Astrocyte (in vitro differentiated cells and primary cell): ENCODE results near the gene EPS8. TPM values are rescaled to one million over a fixed set of nuclear protein-coding genes. Genes with fewer than 3 reads are reported as not detected.

Experiments used
- DNase-seq: peaks from one replicate; pipeline ENCODE4 v3.0.0-alpha.2; 2010; ENCODE audit warnings: low read depth
- FAIRE-seq: peaks from 2 replicates; lab custom pipeline; 2011; peaks lifted over from hg19 to GRCh38; lab: Jason Lieb, UNC
- H2AFZ ChIP-seq: 2 replicates; pipeline ENCODE4 v1.6.0; 2012; ENCODE audit warnings: low read depth, low read length, inconsistent platforms
- H3K27ac ChIP-seq: 2 replicates; pipeline ENCODE4 v1.5.1; 2011; ENCODE audit warnings: low read depth, low read length, inconsistent platforms
- H3K27me3 ChIP-seq: 2 replicates; pipeline ENCODE4 v1.6.0; 2011; ENCODE audit warnings: low read length, inconsistent platforms; ENCODE audit not compliant: insufficient read depth
- H3K36me3 ChIP-seq: 2 replicates; pipeline ENCODE4 v1.5.1; 2011; ENCODE audit warnings: low read length, inconsistent platforms; ENCODE audit not compliant: insufficient read depth
- H3K4me1 ChIP-seq: 2 replicates; pipeline ENCODE4 v1.5.1; 2011; ENCODE audit warnings: low read length, inconsistent platforms; ENCODE audit not compliant: insufficient read depth
- H3K4me2 ChIP-seq: 2 replicates; pipeline ENCODE4 v1.6.0; 2012; ENCODE audit warnings: low read length, inconsistent platforms
- H3K4me3 ChIP-seq: 2 replicates; pipeline ENCODE4 v1.5.1; 2011; ENCODE audit warnings: low read depth, mild to moderate bottlenecking, low read length, inconsistent platforms; ENCODE audit not compliant: insufficient read depth
- H3K79me2 ChIP-seq: 2 replicates; pipeline ENCODE4 v1.6.0; 2012; ENCODE audit warnings: mild to moderate bottlenecking, low read length, inconsistent platforms; ENCODE audit not compliant: insufficient read depth
- H3K9ac ChIP-seq: 2 replicates; pipeline ENCODE4 v1.6.0; 2012; ENCODE audit warnings: mild to moderate bottlenecking, low read length, inconsistent platforms
- H3K9me3 ChIP-seq: 2 replicates; pipeline ENCODE4 v1.5.1; 2012; ENCODE audit warnings: low read depth, mild to moderate bottlenecking, low read length, inconsistent platforms; ENCODE audit not compliant: insufficient read depth
- H4K20me1 ChIP-seq: 2 replicates; pipeline ENCODE4 v1.6.0; 2012; ENCODE audit warnings: low read length, inconsistent platforms; ENCODE audit not compliant: insufficient read depth
- H3K27ac Mint-ChIP-seq: one replicate; pipeline ENCODE4 v1.8.0; 2021; ENCODE audit warnings: mild to moderate bottlenecking, mixed read lengths; ENCODE audit not compliant: unreplicated experiment
- H3K27me3 Mint-ChIP-seq: one replicate; pipeline ENCODE4 v1.8.0; 2021; ENCODE audit warnings: low read depth, mixed read lengths; ENCODE audit not compliant: unreplicated experiment
- H3K36me3 Mint-ChIP-seq: one replicate; pipeline ENCODE4 v1.8.0; 2021; ENCODE audit warnings: low read depth, mixed read lengths; ENCODE audit not compliant: unreplicated experiment
- H3K4me1 Mint-ChIP-seq: one replicate; pipeline ENCODE4 v1.8.0; 2021; ENCODE audit warnings: low read depth, mixed read lengths; ENCODE audit not compliant: unreplicated experiment
- H3K4me3 Mint-ChIP-seq: one replicate; pipeline ENCODE4 v1.8.0; 2021; ENCODE audit warnings: mild to moderate bottlenecking, moderate library complexity, mixed read lengths; ENCODE audit not compliant: unreplicated experiment
- H3K9me3 Mint-ChIP-seq: one replicate; pipeline ENCODE4 v1.8.0; 2021; ENCODE audit warnings: mild to moderate bottlenecking, mixed read lengths; ENCODE audit not compliant: unreplicated experiment
- CTCF ChIP-seq: IDR thresholded peaks from 2 replicates; pipeline ENCODE4 v1.5.1; 2011; ENCODE audit warnings: low read depth, mild to moderate bottlenecking, inconsistent platforms, low read length, moderate library complexity; ENCODE audit not compliant: insufficient read depth
- EZH2 ChIP-seq: IDR thresholded peaks from 2 replicates; pipeline ENCODE4 v1.6.1; 2012; ENCODE audit warnings: mild to moderate bottlenecking, low read length, inconsistent platforms; ENCODE audit not compliant: insufficient read depth
- total RNA-seq: library from RNA; stranded (reverse); gene quantifications from 2 replicates; pipeline ENCODE4 v1.2.1, GENCODE V29; 2021

The EPS8 gene
- total RNA-seq, 1 donor from 2014 or later = 31.8 TPM

DNA sequence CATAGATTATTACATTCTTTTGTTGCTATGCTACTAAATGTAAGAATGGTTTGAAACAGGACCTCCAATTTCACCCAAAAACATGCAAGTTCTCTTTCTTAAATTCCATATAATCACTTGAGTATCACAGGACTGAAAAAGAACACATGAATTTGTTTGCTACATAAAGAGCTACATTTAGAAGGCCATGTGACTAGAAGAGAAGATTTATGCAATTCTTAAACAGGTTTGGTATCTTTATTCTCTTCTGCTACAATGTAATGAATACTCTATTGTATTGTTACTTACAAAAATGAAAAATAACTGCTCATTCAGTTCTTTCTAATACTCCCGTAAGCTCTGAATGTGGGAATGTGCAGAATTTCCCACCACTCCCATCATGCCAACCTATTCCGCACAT, 9.3 kb downstream of the EPS8 start:
- H3K27me3 ChIP-seq = no peaks in the 10 kb centered on the region
- H3K4me2 ChIP-seq = peak overlapping the region; percentile 83
- H3K36me3 ChIP-seq = no peaks in the 10 kb centered on the region
- no peaks in the 10 kb centered on the region for H3K9me3 ChIP-seq
- peaks cover 54% of the 10 kb centered on the region for H3K4me1 ChIP-seq
- H3K79me2 ChIP-seq = peaks cover 93% of the 10 kb centered on the region
- H3K4me1 Mint-ChIP-seq = peaks cover 40% of the 10 kb centered on the region
- H4K20me1 ChIP-seq = no peaks in the 10 kb centered on the region
- H3K27ac ChIP-seq = peak overlapping the region; percentile 91
- peaks cover 6% of the 10 kb centered on the region for H3K36me3 Mint-ChIP-seq
- H3K4me3 Mint-ChIP-seq = no peak overlapping the region
- H3K9me3 Mint-ChIP-seq = no peaks in the 10 kb centered on the region
- TF ChIP-seq CTCF (no peak), EZH2 (no peak)
- H3K4me3 ChIP-seq = peak overlapping the region; percentile 27
- H3K27ac Mint-ChIP-seq = peak overlapping the region; percentile 66
- FAIRE-seq (peak; percentile 45), DNase-seq (no peak)
- no peak overlapping the region for H2AFZ ChIP-seq
- H3K27me3 Mint-ChIP-seq = no peaks in the 10 kb centered on the region
- peak overlapping the region; percentile 78 for H3K9ac ChIP-seq

- Mint-ChIP-seq H3K36me3 (peaks cover 2% of the 10 kb centered on the region), H3K4me1 (peaks cover 37% of the 10 kb centered on the region), H3K9me3 (no peaks in the 10 kb centered on the region), H3K27me3 (no peaks in the 10 kb centered on the region), H3K4me3 (no peak overlapping the region), H3K27ac (no peak overlapping the region)
- Histone ChIP-seq H3K4me1 (peaks cover 51% of the 10 kb centered on the region), H3K27ac (peak overlapping the region; percentile 47), H3K9ac (peak overlapping the region; percentile 25), H3K4me2 (peak overlapping the region; percentile 40), H3K4me3 (no peak overlapping the region), H2AFZ (no peak overlapping the region), H3K36me3 (no peaks in the 10 kb centered on the region), H3K9me3 (no peaks in the 10 kb centered on the region), H3K27me3 (no peaks in the 10 kb centered on the region), H3K79me2 (peaks cover 92% of the 10 kb centered on the region), H4K20me1 (no peaks in the 10 kb centered on the region)
- TF ChIP-seq CTCF (no peak), EZH2 (no peak)
- FAIRE-seq (peak; percentile 56), DNase-seq (peak; percentile 84)
These were observed 11.1 kb downstream of the EPS8 start for GRCh38 chr12:15778126-15778525.

DNA sequence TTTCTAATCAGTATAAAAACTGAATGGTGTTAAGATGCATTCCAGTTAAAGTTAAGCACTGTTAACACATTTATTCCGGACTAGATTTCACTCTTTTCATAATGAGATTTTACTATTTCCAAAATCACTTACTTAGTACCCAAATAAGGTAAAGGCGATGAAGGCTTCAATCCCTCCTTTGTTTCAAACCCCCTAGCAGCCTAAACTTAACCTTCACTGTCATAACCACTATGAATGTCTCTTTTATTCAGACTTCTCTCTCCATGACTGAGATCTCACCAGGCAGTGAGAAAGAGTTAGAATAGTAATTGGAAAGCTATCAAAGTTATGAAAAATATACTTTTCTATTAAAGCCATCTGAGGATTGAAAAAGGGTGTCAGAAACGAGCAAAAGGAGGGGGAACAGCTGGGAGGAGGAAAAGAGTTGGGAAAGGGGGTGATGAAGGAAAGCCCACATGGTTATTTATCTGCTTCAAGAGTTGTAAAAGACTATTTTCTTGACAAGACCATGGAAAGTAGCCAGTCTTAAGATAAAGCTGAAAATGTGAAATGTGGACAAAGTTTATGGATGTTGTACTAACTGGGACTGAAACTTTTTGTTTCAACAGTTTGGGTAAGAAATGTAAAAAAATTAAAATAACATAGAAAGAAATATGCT, 11.7 kb downstream of the EPS8 start:
- H3K4me1 Mint-ChIP-seq = peaks cover 33% of the 10 kb centered on the region
- peak overlapping the region; percentile 62 for H3K27ac Mint-ChIP-seq
- no peaks in the 10 kb centered on the region for H3K27me3 Mint-ChIP-seq

More for the DNA sequence above, 11.7 kb downstream of the EPS8 start:
- FAIRE-seq (no peak), DNase-seq (no peak)
- no peaks in the 10 kb centered on the region for H3K9me3 ChIP-seq
- peaks cover 2% of the 10 kb centered on the region for H3K36me3 Mint-ChIP-seq
- H3K4me3 Mint-ChIP-seq = peak overlapping the region; percentile 5
- H3K9me3 Mint-ChIP-seq = no peaks in the 10 kb centered on the region
- H3K36me3 ChIP-seq = no peaks in the 10 kb centered on the region
- H3K79me2 ChIP-seq = peaks cover 92% of the 10 kb centered on the region
- no peak overlapping the region for H3K9ac ChIP-seq
- TF ChIP-seq CTCF (no peak), EZH2 (no peak)
- H3K27ac ChIP-seq = peak overlapping the region; percentile 47
- H3K27me3 ChIP-seq = no peaks in the 10 kb centered on the region
- H3K4me3 ChIP-seq = no peak overlapping the region
- H4K20me1 ChIP-seq = peaks cover 4% of the 10 kb centered on the region
- H3K4me1 ChIP-seq = peaks cover 45% of the 10 kb centered on the region
- peak overlapping the region; percentile 13 for H3K4me2 ChIP-seq
- no peak overlapping the region for H2AFZ ChIP-seq
